NCI-H69 (cell line): ENCODE measurements around the gene PRIMA1.

Experiments
- DNase-seq: peaks from one replicate; lab custom pipeline; 2025; lab: John Stamatoyannopoulos, UW

PRIMA1 gene

DNA sequence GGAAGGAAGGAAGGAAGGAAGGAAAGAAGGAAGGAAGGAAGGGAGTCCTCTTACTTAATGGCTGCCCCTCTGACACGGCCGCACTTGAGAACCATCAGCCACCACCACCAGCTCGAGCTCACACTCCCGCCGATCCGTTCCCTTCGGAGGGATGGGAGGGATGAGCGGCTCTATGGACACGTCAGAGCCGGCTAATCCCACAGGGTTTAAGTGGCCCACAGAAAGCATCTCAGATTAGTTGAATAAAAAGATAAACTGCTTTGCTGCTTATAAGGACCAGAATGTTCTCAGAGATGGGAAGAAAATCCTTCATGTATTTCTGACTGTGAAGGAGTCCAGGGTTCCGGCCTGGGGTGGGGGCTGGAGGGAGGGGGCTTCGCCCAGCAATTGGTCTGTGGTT lies 31.1 kb downstream of the PRIMA1 start:
- DNase-seq: no peak

DNA sequence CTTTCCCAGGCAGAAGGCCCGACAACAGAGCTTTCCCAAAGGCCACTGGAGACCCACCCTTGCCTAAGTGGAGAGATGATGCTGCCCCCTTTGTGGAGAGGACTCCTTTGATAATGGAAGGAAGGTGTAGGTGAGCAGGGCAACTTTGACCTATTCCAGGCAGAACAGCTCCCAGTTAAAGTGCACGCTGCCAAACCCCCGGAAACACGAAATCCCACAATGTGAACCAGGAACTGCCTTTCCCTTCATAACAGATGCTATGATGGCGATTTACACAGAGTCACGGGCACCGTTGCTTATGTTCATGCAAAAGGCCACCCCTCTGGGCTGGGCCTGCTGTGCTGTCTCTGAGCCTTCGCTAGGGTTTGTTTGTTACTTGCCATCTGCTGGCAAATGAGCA lies 34.6 kb downstream of the PRIMA1 start:
- DNase-seq: no peak

DNA sequence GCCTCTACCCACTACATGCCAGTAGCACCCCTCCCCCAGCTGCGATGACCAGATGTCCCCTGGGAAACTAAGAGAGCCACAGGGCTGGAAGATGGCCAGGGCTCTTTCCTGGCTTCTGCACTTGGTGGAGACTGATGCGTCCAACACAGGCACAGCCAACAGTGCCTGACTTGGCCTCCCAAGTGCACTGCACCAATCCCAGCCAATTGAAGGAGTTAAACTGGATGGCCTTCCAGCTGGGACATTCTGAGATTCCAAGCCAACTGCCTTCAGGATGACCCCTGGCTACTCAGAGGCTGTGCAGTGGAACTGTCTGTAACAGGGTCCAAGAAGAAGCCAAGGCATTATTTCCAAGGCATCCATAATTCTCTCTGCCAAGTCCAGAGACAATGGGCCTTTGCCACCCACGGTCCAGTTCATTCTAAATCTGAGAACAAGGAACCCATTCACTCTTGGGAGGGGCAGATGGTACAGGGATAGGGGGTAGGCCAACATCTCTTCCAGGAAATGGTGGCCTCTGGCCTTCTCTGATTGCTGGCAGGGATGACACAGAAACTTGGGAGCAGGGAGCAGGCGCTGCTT lies 35.2 kb downstream of the PRIMA1 start:
- DNase-seq: no peak

DNA sequence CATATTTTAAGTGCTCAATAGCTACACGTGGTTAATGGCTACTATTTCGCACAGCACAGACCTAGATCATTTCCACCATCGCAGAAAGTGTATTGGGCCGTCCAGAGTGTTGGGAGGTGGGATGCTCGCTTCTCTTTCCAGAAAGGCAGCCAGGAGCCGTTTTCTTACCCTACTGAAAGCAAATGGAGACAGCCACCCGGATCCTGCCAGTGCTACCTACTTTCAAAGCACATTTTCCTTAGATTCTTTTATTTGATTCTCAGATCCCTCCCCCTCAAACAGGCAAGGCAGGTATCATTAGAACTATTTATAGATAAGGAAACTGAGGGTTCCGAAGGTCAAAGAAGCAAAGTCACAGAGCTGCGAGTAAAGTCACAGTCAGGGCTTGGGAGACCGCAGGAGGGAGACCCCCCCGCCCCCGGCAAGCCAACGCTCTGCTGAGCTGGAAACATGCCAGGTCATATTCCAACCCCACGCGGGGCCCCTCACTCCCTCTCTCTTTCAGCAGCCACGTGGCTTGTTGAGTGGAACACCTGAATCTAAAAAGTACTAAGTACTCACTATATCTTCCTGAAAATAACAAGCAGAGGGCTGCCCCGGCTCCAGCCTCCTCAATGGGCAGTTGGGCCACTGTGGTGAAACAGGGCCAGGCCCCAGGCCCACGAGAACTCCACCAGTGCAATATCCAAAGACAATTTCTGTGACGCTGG lies 36.2 kb downstream of the PRIMA1 start:
- no peak for DNase-seq

DNA sequence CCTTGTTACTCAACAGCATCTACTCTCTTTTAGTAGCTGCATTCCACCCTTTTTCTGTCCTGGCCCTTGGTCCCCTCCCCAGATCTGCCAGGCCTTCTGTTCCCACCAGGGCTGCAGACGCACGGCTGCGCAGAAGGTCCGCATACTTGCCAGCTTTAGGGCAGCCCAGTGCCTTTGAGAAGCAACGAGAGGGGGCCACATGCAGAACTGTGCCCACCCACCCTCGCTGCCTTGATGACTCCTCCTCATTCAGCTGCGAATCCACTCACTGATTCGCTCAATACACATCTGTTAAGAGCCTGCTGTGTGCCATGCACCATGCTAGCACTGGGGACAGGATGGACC lies 39.2 kb downstream of the PRIMA1 start:
- DNase-seq: no peak

DNA sequence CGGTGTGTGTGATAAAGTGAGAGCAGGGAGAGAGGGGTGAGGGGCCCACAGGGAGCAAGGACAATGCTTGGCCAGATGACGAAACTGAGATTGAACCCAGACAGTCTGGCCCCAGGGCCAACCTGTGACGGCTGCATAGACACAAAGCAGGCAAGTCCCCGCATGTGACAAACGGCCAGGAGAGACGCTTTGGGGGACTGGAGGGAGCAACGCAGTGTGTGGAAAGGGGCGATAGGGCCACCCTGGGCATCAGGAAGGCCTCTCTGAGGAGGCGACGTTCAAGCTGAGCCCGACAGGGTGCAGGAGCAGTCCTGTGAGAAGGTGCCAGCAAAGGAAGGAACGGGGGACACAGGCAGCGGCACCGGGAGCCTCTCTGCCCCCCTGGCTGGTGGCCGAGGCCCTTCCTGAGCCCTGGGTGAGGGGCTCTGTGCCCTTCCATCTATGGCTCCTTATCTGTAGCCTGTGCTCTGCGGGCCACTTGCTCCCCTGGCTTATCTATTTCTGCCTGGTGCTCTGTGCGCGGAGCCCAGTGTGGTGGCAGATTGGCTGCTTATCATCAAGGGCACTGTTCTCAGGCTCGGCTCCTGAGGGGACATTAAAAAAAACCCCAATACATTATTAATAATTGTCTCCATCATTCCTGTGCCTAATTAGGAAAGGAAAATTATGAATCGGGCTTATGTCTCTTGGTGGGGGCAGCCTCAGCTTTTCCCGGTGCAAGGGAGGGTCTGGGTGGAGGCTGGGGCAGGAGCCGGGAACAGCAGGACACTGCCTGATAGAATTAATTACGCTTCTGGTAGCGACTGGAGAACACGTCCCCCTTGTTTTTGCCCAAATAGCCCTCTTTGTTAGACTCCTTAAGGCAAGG lies 39.8 kb downstream of the PRIMA1 start:
- no peak for DNase-seq

DNA sequence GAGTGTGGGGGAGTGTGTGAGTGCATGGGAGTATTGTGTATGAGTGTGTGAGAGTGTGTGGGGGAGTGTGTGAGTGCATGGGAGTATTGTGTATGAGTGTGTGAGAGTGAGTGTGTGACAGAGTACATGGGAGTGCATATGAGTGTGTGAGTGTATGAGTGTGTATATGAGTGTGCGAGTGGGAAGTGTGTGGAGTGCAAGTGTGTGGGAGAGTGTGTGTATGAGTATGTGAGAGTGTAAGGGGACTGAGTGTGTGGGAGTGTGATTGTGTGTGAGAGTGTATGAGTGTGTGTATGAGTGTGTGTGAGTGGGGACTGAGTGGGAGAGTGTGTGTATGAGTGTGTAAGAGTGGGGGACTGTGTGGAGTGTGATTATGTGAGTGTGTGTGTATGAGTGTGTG lies 40.7 kb downstream of the PRIMA1 start:
- no peak for DNase-seq

DNA sequence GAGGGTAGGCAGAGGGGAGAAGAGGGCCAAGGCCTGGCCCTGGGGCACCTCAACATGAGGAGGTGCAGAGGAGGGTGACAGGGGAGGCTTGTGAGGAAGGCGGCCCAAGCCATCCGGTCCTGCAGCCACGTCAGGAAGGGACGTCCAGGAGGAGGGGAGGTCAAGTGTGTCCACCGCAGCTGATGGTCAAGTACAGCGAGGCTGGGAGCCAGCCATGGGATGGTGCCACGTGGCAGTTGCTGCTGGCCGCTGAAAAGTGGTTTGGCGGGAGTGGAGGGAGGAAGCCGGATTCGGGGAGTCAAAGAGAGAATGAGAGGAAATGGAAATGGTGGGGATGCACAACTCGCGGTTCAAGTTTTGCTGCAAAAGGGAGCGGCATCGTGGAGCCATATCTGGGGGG lies 41.2 kb downstream of the PRIMA1 start:
- no peak for DNase-seq

DNA sequence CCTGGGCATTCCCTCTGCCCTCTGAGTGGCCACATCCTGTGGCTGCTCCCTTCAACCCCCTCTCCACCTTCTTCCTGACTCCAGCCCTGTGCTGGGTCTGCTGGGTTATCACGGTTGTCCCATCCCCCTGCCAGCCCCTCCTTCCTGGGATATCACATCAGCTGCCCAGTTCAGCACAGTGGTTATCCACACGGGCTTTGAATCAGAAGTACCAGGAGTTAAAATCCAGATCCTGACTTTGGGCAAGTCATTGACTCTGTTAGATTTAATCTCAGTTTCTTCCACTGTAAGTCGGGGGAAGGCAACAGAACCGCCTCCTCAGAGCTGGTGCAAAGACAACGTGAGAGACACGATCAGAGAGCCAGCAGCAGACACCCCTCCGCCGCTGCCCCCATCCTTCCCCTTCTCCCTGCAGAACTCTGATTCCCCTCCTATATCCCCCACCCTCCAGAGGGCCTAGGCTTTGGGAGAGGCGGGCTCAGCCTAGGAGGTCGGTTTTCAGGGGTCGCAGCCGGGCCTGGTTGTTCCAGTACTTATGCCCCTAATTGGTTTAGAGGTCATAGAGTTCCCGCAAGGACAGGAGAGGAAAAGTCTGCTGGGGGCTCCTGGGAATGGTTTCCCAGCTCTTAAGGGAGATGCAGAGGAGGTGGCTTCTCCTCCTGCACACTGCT lies 42.5 kb downstream of the PRIMA1 start:
- no peak for DNase-seq

DNA sequence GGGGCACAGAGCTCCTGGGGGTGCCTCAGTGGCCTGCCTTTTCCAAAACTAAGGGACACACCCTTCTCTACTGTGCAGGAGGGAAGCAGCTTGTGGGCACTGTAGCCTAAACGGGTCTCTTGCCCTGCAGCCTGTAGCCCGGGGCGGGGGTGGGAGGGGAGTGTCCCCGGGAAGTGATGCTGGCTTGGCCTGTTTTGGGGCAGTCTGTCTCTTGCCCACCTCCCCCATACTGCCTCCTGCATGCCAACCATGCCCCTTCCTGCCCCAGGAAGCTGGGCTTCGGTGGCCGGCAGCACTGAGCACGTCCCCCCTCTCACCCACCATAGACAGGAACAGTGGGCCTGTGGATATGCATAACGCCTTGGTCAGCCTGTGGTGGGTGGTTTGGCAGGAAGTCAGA lies 43.4 kb downstream of the PRIMA1 start:
- no peak for DNase-seq

DNA sequence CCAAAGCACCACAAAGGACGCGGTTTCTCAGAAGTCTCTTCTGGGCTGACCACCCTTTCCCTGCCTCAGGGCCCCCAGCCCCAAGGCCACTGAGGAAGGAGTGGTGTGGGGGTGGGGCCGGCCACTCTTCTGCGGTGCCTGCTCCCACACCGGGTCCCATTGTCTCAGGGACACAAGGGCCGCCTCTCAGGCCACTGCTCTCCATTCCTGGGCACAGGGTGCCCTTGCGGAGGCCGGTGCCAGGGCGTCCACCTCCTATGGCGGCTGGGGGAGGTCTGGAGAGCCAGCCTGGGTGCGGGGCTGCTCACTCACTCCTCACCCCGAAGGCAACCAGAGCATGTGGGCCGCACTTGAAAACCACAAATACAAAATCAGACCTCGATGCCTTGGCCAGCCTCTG lies 44.1 kb downstream of the PRIMA1 start:
- DNase-seq: no peak

DNA sequence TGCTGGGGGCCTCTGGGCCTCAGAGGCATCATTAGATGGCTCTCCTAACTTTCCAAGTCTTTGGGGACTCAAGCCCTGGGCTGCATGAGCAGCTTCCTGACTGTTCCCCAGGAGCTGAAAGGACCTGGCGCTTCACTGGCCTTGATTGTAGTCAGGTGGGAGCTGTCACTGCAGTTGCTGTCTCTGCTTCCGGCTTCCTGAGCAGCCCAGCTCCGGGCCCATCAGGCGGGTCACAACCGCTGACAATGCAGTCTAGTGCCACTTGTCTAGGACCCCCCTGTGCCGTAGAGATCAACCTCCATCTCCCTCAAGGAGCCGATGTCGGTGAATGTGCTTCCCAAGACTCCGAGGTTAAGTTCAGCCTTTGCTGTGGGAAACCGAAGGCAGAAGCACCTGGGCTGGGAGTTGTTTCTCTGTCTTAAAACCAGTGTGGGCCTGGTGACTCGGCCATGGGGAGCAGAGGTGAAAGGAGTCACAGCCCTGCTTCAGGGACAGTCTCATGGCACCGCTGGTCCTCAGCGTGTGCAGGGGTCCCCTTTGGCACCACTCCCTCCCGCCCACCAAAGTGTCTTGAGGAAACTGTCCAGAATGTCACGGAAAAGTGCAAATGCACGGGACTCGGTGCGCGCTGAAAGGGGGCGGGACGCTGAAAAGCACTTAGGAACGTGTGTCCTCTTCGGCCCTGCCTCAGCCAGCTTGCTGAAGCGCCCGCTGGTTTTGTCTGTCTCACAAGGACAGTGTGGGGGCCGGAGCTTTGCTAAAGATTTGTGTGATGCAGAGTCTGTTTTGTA lies 44.8 kb downstream of the PRIMA1 start:
- DNase-seq: no peak

DNA sequence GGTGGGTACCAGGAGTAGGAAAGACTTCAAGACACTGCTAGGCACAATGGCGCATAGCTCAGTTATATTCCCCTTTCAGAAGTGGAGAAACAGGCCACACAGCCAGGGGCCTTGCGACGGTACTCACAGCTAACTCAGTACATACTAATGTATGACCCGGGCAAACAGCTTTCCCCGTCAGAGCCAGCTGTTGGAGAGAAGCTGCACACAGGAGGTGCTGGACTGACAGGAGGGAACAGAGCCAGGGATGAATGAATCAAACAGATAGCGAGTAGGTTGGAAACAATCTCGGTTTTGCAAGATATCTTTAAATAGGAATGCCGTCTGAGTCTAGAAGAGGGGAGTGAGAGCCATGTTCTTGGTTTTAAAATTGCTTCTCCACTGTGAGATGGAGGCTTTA lies 45.5 kb downstream of the PRIMA1 start:
- DNase-seq: no peak

DNA sequence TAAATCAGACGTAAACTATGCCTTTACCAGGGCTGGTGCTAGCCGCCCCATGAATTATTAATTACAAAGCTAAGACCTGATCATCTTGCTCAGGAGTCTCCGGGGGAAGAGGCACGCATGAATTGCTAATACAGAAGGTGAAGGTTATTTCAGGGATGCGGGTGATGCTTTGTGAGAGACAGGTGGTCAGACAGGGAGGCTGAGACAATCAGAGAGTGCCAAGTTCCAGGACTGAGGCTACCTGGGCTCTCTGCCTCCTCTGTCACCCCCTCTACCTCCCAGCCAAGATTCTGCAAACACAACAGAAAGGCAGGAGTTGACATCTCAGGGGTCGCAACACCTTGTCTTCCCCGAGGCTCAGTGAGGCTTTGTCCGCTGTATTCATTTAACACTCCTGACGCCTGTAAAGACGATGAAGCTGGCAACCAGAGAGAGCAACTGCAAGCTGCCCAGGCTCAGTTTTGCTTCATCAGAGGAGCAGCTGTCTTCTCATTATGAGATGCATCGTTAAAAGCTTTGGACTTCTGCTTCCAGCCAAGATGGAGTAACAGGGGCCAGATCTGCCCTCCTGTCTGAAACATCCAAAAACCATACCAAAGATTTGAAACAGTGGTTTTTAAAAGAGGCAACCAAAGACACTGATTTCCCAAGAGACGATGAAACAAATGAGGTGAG lies 46.6 kb downstream of the PRIMA1 start:
- no peak for DNase-seq

DNA sequence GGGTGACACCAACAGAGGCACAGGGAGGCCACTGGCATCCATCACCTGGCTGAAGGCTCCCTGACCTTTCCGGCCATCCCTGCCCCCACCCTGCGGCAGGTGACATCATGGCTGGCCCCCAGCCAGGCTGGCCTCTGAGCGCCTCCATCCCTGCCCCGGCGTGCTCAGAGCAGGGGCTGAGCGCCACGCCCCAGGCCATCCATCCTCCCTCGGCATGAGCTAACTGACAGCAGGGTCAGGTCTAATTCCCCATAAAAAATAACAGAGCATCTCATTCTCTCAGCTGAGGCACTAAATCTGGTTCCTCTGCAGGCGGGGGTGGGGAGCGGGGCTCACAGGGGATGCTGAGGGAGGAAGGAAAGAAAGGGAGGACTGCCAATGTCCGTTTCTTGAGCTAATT lies 50.7 kb downstream of the PRIMA1 start:
- no peak for DNase-seq

DNA sequence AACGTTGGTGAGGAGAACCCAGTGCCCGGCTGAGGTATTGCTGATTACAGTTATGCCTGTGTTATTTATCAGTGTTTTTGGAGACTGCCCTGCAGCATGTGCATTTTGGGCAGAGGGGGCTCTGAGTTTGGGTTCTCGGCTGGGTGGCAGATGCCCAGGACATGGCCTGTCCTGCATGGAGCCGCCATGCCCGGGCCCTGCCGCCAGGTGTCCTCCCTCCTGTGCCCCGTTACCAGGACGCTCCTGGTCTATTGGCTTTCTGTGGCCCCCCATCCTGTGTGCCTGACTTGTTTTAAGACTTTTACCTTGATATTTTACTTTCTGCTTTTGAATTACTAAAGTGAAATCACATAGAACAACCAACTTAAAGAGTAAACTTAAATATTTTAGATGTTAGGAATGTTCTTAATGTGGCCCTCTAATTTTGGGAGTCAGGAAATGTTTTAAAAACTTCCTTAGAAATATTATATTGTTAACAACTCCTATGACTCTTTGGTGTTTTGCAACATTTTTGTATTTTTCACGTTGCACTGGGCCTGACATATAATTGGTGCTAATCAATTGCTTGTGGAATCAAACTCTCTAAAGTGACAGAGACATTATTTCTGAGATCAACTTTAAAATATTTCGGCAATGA lies 51.8 kb downstream of the PRIMA1 start:
- DNase-seq: no peak

DNA sequence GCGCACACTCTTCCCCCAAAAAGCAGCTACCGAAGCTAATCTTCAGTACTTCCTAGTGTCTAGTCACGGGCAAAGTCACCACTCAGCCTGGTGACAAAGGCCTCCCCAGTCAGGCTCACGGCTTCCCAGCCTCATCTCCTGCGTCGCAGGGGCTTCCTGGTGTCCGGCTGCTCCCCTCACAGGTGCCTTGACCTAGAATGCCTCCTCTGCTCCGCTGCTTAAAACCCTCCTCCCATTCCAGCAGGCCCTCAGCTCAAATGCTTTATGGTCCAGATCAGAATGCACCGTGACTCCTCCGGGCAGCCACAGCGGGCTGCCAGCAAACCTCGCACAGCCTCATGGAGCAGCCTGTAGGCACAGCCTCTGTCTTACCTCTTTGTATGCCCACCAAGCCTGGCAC lies 53.1 kb downstream of the PRIMA1 start:
- no peak for DNase-seq

DNA sequence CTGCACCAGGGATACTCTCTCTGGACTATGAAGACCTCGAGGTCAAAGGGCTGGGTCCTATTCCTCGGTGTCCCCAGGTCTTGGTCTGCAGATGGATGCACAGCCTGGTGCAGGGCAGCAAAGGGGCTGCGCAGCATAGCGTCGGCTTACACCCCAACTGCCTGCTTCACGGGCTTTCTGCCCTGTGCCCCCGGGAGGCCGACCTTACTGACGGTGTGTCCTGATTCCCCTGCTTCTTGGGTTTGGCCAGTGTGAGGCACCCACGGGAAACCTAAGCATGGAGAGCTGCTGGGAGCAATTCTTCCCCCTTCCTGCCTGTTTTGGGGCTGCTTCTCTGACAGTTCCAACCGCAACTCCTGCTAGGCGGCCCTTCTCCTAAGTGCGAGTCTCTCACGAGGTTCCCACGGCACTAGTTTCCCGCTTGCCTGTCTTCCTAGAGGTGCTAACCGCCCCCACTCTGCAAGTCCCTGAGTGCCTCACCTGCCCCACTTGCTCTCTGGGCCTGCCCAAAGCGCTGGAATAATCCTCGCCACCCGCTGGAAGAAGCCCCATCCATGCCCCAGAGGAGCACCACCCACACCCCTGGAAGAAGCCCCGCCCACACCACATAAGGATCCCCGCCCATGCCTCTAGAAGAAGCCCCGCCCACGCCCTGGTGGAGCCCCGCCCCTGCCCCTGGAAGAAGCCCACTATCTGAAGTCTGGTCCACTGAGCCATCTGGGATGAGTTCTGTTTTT lies 54.0 kb downstream of the PRIMA1 start:
- peak; percentile 60 for DNase-seq

DNA sequence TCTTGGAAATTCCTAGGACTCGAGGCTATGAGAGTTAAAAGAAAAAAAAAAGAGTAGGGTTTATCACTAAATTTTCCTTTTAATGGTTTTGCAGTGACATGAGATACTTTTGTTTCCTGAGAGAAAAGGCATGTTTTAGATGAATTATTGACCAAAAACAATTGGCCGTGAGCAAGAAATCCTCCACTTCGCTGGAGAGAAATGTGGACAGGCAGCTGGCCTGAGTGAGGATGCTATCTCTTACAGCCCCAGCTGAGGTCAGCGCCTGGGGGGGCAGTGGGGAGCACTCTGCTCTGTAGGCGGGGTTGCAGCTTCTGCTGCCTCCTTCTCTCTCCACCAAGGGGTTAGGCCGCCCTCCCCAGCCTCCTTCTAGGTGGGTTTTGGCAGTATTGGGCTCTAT lies 54.7 kb downstream of the PRIMA1 start:
- DNase-seq: peak; percentile 35

DNA sequence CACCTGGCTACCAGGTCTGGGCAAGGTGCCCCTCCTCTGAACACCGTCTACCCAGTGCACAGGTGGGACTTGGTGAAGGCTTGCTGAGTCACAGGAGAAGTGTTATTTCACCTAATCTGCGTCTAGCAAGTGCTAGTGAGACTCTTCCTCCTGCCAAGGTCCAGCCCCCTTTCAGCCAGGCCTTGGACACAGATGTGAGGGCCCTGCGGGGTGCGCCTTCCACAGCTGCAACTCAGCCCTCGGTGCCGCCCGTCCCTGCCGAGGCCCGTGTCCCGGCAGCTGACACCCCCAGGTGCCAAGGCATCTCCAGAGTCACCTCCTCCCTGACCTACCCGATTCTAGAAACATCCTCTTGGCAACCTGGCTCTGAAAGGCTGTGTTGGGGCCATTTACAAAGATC lies 55.1 kb downstream of the PRIMA1 start:
- peak; percentile 92 for DNase-seq
